KOPT-K1 (cell line): ENCODE data around the gene MRPL34.

Experiments
- H3K27ac ChIP-seq: fragments of 200-600 bp; sonication (generic); 2 replicates; pipeline ENCODE4 v1.5.1; 2016; ENCODE audit warnings: antibody characterized with exemption, mild to moderate bottlenecking, low read depth, low read length; ENCODE audit not compliant: poor library complexity, severe bottlenecking
- H3K36me3 ChIP-seq: fragments of 200-600 bp; sonication (generic); 2 replicates; pipeline ENCODE4 v1.5.1; 2017; ENCODE audit warnings: antibody characterized with exemption, mild to moderate bottlenecking, low read length, moderate library complexity; ENCODE audit not compliant: insufficient read depth
- H3K9me3 ChIP-seq: fragments of 200-600 bp; sonication (generic); 2 replicates; pipeline ENCODE4 v1.5.1; 2017; ENCODE audit warnings: antibody characterized with exemption, low read length, mild to moderate bottlenecking; ENCODE audit not compliant: insufficient read depth, poor library complexity, severe bottlenecking

The MRPL34 gene

GRCh38 chr19:17312189-17313113 is 6.8 kb downstream of the MRPL34 start:
- Histone ChIP-seq H3K36me3 (peaks cover 51% of the 10 kb centered on the region), H3K27ac (no peak overlapping the region), H3K9me3 (no peaks in the 10 kb centered on the region)

GRCh38 chr19:17314007-17314593 is 8.4 kb downstream of the MRPL34 start:
- Histone ChIP-seq H3K27ac (no peak overlapping the region), H3K36me3 (peaks cover 63% of the 10 kb centered on the region), H3K9me3 (no peaks in the 10 kb centered on the region)

GRCh38 chr19:17318966-17319365 is 13.3 kb downstream of the MRPL34 start:
- peaks cover 75% of the 10 kb centered on the region for H3K36me3 ChIP-seq
- no peaks in the 10 kb centered on the region for H3K9me3 ChIP-seq
- no peak overlapping the region for H3K27ac ChIP-seq

GRCh38 chr19:17319473-17320238 is 14.0 kb downstream of the MRPL34 start:
- H3K9me3 ChIP-seq = no peaks in the 10 kb centered on the region
- no peak overlapping the region for H3K27ac ChIP-seq
- H3K36me3 ChIP-seq = peaks cover 68% of the 10 kb centered on the region

DNA sequence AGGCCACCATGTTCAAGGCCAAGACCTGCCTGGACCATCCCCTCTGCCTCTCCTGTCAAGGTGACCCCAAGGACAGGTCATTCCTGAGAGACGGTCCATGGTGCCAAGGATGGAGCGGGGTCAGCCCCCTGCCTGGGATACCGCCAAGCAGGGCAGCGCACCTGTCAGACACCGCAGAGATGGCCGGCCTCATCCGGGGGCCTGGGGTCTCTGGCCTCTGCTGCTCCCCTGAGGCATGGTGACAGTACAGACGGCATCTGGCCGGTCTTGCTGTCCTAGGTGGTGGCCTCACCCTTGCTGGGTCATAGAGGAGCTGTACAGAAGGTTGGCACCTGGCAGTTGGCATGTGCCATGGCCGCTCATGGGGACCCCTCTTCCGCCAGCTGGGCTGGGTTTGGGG is 14.8 kb downstream of the MRPL34 start:
- Histone ChIP-seq H3K27ac (no peak overlapping the region), H3K9me3 (no peaks in the 10 kb centered on the region), H3K36me3 (peaks cover 60% of the 10 kb centered on the region)

DNA sequence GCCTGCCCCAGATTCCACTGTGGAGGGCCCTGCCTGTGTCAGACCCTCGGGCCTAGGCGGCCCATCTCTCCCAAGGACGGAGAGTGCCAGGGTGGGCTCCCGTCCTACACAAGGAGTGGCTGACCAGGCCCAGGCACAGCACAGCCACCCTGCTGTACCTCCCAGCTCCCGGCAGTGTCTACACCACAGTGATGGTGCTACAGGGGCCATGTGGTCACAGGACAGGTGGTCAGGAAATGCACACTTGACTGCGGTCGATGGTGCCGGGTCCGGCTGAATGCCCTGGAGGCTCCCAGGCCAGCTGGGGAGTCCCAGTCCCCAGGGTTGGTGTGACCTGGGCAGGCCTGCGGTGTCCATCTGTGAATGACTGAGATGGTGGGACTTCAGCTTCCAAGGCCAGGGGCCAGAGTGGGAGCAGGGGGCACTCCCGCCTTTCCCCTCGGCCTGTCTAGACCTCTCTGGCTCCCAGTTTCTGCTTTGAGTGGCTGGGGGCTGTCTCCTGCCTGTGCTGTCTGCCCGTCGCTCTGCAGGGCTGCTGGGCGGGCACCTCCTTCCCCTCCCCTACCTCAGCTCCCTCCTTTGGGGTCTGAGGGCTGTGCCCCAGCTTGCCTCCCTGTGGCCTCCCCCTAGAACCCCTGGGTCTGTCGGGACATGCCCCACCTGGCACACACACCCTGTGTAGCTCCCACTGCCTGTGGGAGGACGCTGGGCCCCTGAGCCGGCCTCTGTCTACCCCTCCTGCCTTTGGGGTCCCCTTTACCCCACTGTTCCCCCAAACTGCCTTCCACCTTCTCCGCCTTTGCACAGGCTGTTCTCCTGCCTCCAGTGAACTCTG is 16.2 kb downstream of the MRPL34 start:
- no peak overlapping the region for H3K27ac ChIP-seq
- H3K9me3 ChIP-seq = no peaks in the 10 kb centered on the region
- peaks cover 51% of the 10 kb centered on the region for H3K36me3 ChIP-seq

DNA sequence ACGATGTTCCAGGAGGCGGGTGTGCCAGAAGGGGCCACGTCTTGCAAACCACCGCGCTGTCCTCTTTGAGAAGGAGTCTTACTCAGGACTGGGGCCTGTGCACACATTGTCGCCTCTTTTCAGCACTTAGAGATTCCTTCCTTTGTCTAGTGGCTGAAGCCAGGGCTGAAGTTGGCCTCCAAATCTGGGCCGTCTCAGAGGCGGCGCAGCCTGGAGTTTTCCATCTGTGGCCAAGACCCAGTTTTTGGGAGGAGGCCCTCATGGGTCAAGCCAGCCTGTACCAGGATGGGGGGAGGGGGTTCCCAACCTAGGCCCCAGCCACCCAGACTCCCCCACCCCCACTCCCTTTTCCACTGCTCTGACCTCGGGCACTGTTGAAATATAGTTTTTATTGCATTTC is 17.2 kb downstream of the MRPL34 start:
- H3K9me3 ChIP-seq = no peaks in the 10 kb centered on the region
- peaks cover 49% of the 10 kb centered on the region for H3K36me3 ChIP-seq
- H3K27ac ChIP-seq = no peak overlapping the region

DNA sequence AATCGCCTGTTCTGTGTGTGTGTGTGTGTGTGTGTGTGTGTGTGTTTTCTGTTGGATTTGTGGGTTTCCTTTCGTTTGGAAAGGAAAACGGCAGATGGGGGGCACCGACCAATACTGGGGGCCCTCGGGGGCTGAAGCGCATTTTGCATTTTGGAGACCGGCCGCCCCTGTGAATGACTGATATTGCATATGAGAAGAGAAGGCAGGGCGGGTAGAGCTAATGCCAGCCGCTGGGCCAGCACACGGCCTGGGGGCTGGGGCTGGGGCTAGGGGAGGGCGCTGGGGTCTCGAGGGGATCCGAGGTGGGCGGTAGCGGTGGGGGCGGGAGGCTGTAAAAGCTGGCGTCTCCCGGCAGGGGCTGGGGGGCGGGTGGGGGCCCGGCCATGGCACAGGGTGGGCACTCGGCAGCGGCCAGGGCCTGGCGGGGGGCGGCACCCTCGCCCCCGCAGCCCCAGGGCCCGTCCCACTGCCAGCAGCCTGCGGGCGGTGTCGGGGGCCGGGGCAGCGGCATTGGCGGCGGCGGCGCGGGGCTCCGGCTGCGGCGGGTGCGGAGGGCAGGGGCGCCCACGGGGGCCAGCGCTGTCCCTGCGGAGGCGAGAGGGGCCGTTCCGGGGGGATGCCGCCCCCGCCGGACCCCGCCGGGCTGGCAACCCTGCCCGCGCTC is 17.8 kb downstream of the MRPL34 start:
- Histone ChIP-seq H3K9me3 (no peaks in the 10 kb centered on the region), H3K27ac (no peak overlapping the region), H3K36me3 (peaks cover 45% of the 10 kb centered on the region)

- Histone ChIP-seq H3K36me3 (peaks cover 40% of the 10 kb centered on the region), H3K9me3 (no peaks in the 10 kb centered on the region), H3K27ac (no peak overlapping the region)
Observed at GRCh38 chr19:17323964-17324332, 18.3 kb downstream of the MRPL34 start.

GRCh38 chr19:17324357-17325114 is 18.9 kb downstream of the MRPL34 start:
- H3K36me3 ChIP-seq = peaks cover 34% of the 10 kb centered on the region
- no peak overlapping the region for H3K27ac ChIP-seq
- H3K9me3 ChIP-seq = no peaks in the 10 kb centered on the region

DNA sequence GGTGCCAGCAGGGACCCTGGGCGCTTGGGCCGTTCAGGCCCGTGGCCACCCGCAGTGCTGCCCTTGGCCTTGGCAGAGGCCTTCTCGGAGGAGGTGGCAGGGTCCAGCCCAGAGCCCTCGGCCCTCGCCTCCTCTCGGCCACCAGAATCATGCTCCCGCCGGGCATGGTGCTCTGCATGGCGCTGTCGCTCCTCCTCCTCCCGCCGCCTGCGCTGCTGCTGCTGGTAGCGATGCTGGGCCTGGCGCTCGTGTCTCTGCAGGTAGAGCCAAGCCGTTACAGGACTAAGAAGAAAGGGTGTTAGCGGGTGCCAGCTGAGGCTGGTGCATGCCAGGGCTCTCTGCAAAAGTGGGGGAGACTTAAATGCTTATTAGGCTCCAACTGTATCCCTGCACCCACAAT is 19.5 kb downstream of the MRPL34 start:
- Histone ChIP-seq H3K36me3 (peaks cover 28% of the 10 kb centered on the region), H3K27ac (no peak overlapping the region), H3K9me3 (no peaks in the 10 kb centered on the region)

- peaks cover 19% of the 10 kb centered on the region for H3K36me3 ChIP-seq
- no peak overlapping the region for H3K27ac ChIP-seq
- H3K9me3 ChIP-seq = no peaks in the 10 kb centered on the region
Observed at GRCh38 chr19:17325881-17326594, 20.4 kb downstream of the MRPL34 start.

GRCh38 chr19:17326595-17326966 is 20.9 kb downstream of the MRPL34 start:
- Histone ChIP-seq H3K27ac (no peak overlapping the region), H3K9me3 (no peaks in the 10 kb centered on the region), H3K36me3 (peaks cover 14% of the 10 kb centered on the region)
